Left ventricle myocardium inferior (tissue), 1 donor: ENCODE measurements around the gene MB21D2. TPM values are rescaled to one million over a fixed set of nuclear protein-coding genes. Genes with fewer than 3 reads are reported as not detected.
"Not testable (repeated sequence)": the region's sequence is repeated elsewhere in the genome, so short reads cannot be mapped to it uniquely, and the experiment has no call there.

Experiments
- DNase-seq: peaks from one replicate; pipeline ENCODE4 v3.0.0-alpha.2; 2020
- H3K27ac ChIP-seq: fragments of 200-600 bp; replicated peaks from 2 replicates; pipeline ENCODE4 v1.8.0; 2021
- H3K27me3 ChIP-seq: fragments of 200-600 bp; 2 replicates; pipeline ENCODE4 v1.8.0; 2021; ENCODE audit warnings: low read depth
- H3K36me3 ChIP-seq: fragments of 200-600 bp; 2 replicates; pipeline ENCODE4 v1.8.0; 2021
- H3K4me1 ChIP-seq: fragments of 200-600 bp; 2 replicates; pipeline ENCODE4 v1.8.0; 2021
- H3K4me3 ChIP-seq: fragments of 200-600 bp; 2 replicates; pipeline ENCODE4 v1.8.0; 2021; ENCODE audit warnings: mild to moderate bottlenecking, moderate library complexity
- H3K9me3 ChIP-seq: fragments of 200-600 bp; replicated peaks from 2 replicates; pipeline ENCODE4 v1.8.0; 2021
- CTCF ChIP-seq: fragments of 200-600 bp; IDR thresholded peaks from 2 replicates; pipeline ENCODE4 v1.8.0; 2021; ENCODE audit warnings: antibody characterized with exemption, mild to moderate bottlenecking, borderline replicate concordance
- intact Hi-C: fragments of 100-400 bp; cut with micrococcal nuclease; formaldehyde crosslinking; loops from one replicate; pipeline ENCODE4 v1.11.0; 2022
- total RNA-seq: library from RNA; stranded (reverse); fragmentation: NEBNext Ultra II Directional; extraction: Animal tissue kit (Norgen Biotek cat#: 25700); gene quantifications from one replicate; pipeline ENCODE4 v1.2.1, GENCODE V29; 2021
- donor health status: DM: no; HTN: yes; CAD: no; lungs with severe emphysema.

Gene MB21D2
- total RNA-seq, 1 donor from 2014 or later: 1.8 TPM

GRCh38 chr3:192850451-192850981, 67.1 kb downstream of the MB21D2 start:
- Histone ChIP-seq H3K4me1 (peaks cover 24% of the 10 kb centered on the region), H3K9me3 (peaks cover 8% of the 10 kb centered on the region), H3K36me3 (no peaks in the 10 kb centered on the region), H3K27me3 (no peaks in the 10 kb centered on the region), H3K4me3 (no peak overlapping the region), H3K27ac (no peak overlapping the region)
- intact Hi-C loops: no loop called here
- no peak for TF ChIP-seq CTCF
- no peak for DNase-seq

GRCh38 chr3:192849821-192850220, 67.8 kb downstream of the MB21D2 start:
- H3K27ac ChIP-seq, intact Hi-C loops, H3K9me3 ChIP-seq, H3K4me3 ChIP-seq, DNase-seq, H3K27me3 ChIP-seq, H3K36me3 ChIP-seq: not testable (repeated sequence)
- peaks cover 24% of the 10 kb centered on the region for H3K4me1 ChIP-seq

GRCh38 chr3:192848371-192849233, 69.1 kb downstream of the MB21D2 start:
- DNase-seq: no peak
- Histone ChIP-seq H3K4me3 (no peak overlapping the region), H3K27me3 (no peaks in the 10 kb centered on the region), H3K4me1 (peaks cover 30% of the 10 kb centered on the region), H3K9me3 (no peaks in the 10 kb centered on the region), H3K27ac (no peak overlapping the region), H3K36me3 (no peaks in the 10 kb centered on the region)
- intact Hi-C loops: no loop called here
- no peak for TF ChIP-seq CTCF

GRCh38 chr3:192847941-192848340, 69.7 kb downstream of the MB21D2 start:
- intact Hi-C loops: no loop called here
- no peaks in the 10 kb centered on the region for H3K36me3 ChIP-seq
- no peaks in the 10 kb centered on the region for H3K27me3 ChIP-seq
- H3K9me3 ChIP-seq: no peaks in the 10 kb centered on the region
- peaks cover 35% of the 10 kb centered on the region for H3K4me1 ChIP-seq
- no peak for DNase-seq
- no peak for TF ChIP-seq CTCF
- no peak overlapping the region for H3K4me3 ChIP-seq
- no peak overlapping the region for H3K27ac ChIP-seq

GRCh38 chr3:192845526-192845855, 72.2 kb downstream of the MB21D2 start:
- no peak for DNase-seq
- H3K4me1 ChIP-seq: peaks cover 27% of the 10 kb centered on the region
- H3K27ac ChIP-seq: no peak overlapping the region
- intact Hi-C loops: no loop called here
- no peaks in the 10 kb centered on the region for H3K36me3 ChIP-seq
- H3K4me3 ChIP-seq: no peak overlapping the region
- H3K27me3 ChIP-seq: no peaks in the 10 kb centered on the region
- H3K9me3 ChIP-seq: no peaks in the 10 kb centered on the region
- no peak for TF ChIP-seq CTCF

GRCh38 chr3:192844836-192845525, 72.7 kb downstream of the MB21D2 start:
- Histone ChIP-seq H3K27ac (no peak overlapping the region), H3K4me3 (no peak overlapping the region), H3K27me3 (no peaks in the 10 kb centered on the region), H3K36me3 (no peaks in the 10 kb centered on the region), H3K9me3 (no peaks in the 10 kb centered on the region), H3K4me1 (peaks cover 27% of the 10 kb centered on the region)
- intact Hi-C loops: no loop called here
- no peak for TF ChIP-seq CTCF
- DNase-seq: no peak
